Activated CD4-positive, alpha-beta memory T cell treated with anti-CD3 and anti-CD28 coated beads, Interleukin-2, amount 10 ng/mL, durations not matched to agents 7 days and 5 days (primary cell): ENCODE data around the gene CBX1. TPM values are rescaled to one million over a fixed set of nuclear protein-coding genes. Genes with fewer than 3 reads are reported as not detected.

Source experiments
- CTCF ChIA-PET: fragments of 350-600 bp; sonication (Branson Sonifier 250); formaldehyde crosslinking; loops from one replicate; lab custom pipeline; 2021; ENCODE audit warnings: antibody characterized with exemption, inconsistent platforms; lab: Charles Lee
- POLR2A ChIA-PET: fragments of 350-600 bp; sonication (Branson Sonifier 250); formaldehyde crosslinking; loops from one replicate; lab custom pipeline; 2021; ENCODE audit warnings: antibody characterized with exemption; lab: Charles Lee
- DNase-seq: peaks from one replicate; pipeline ENCODE4 v3.0.0-alpha.2; 2020
- H3K27ac Mint-ChIP-seq: one replicate; pipeline ENCODE4 v1.8.0; 2021; ENCODE audit warnings: mild to moderate bottlenecking, mixed read lengths
- H3K27me3 Mint-ChIP-seq: one replicate; pipeline ENCODE4 v1.8.0; 2021; ENCODE audit warnings: mixed read lengths
- H3K36me3 Mint-ChIP-seq: one replicate; pipeline ENCODE4 v1.8.0; 2021; ENCODE audit warnings: low read depth, mixed read lengths
- H3K4me1 Mint-ChIP-seq: one replicate; pipeline ENCODE4 v1.8.0; 2021; ENCODE audit warnings: mixed read lengths
- H3K4me3 Mint-ChIP-seq: one replicate; pipeline ENCODE4 v1.8.0; 2021; ENCODE audit warnings: mild to moderate bottlenecking, mixed read lengths
- H3K9me3 Mint-ChIP-seq: one replicate; pipeline ENCODE4 v1.8.0; 2021; ENCODE audit warnings: mixed read lengths
- total RNA-seq, 2 experiments: library from RNA; stranded (reverse); gene quantifications; one replicate each; pipeline ENCODE4 v1.2.3, GENCODE V29; 2021

CBX1 gene
- total RNA-seq, 2 experiments from 2014 or later, result 48.3 to 50.8 TPM

- Mint-ChIP-seq H3K36me3 (peaks cover 85% of the 10 kb centered on the region), H3K9me3 (no peaks in the 10 kb centered on the region), H3K4me3 (peak overlapping the region; percentile 29), H3K27me3 (no peaks in the 10 kb centered on the region), H3K27ac (peak overlapping the region; percentile 80), H3K4me1 (peaks cover 52% of the 10 kb centered on the region)
- peak; percentile 41 for DNase-seq
- POLR2A ChIA-PET, result interaction anchor here (1.5 to 2.2 kb wide), 2 partner anchors 9 to 12 kb away, joined by 4 to 16 read pairs; partner anchors contain the start of gene NFE2L1
- CTCF ChIA-PET, result interaction anchor here (0.9 to 2.0 kb wide), 5 partner anchors 13 to 85 kb away, joined by 4 to 6 read pairs (median 6); partner anchors contain the start of gene CDK5RAP3
These were observed 45.6 kb downstream of the CBX1 start for GRCh38 chr17:48055531-48056245.

- H3K27ac Mint-ChIP-seq, result peak overlapping the region; percentile 80
- H3K4me3 Mint-ChIP-seq, result no peak overlapping the region
- peaks cover 84% of the 10 kb centered on the region for H3K36me3 Mint-ChIP-seq
- H3K27me3 Mint-ChIP-seq, result no peaks in the 10 kb centered on the region
- H3K4me1 Mint-ChIP-seq, result peaks cover 61% of the 10 kb centered on the region
- ChIA-PET POLR2A (interaction anchor here (2.2 kb wide), 1 partner anchor 8 kb away, joined by 16 read pairs; the partner anchor contains the start of gene NFE2L1), CTCF (interaction anchor here (1.6 to 2.0 kb wide), 4 partner anchors 18 to 28 kb away, joined by 5 to 10 read pairs (median 6); no protein-coding TSS in a partner anchor)
- no peak for DNase-seq
- H3K9me3 Mint-ChIP-seq, result no peaks in the 10 kb centered on the region
These were observed 46.8 kb downstream of the CBX1 start for GRCh38 chr17:48054238-48055185.

GRCh38 chr17:48053758-48054237, 47.5 kb downstream of the CBX1 start:
- Mint-ChIP-seq H3K4me3 (no peak overlapping the region), H3K27ac (peak overlapping the region; percentile 36), H3K4me1 (peaks cover 66% of the 10 kb centered on the region), H3K9me3 (no peaks in the 10 kb centered on the region), H3K36me3 (peaks cover 79% of the 10 kb centered on the region), H3K27me3 (no peaks in the 10 kb centered on the region)
- POLR2A ChIA-PET, result no interaction called here
- no peak for DNase-seq
- CTCF ChIA-PET, result interaction anchor here (1.9 kb wide), 1 partner anchor 26 kb away, joined by 10 read pairs; no protein-coding TSS in a partner anchor

- no peak overlapping the region for H3K4me3 Mint-ChIP-seq
- ChIA-PET POLR2A (interaction anchor here (0.8 to 1.3 kb wide), 2 partner anchors 11 to 17 kb away, joined by 3 to 4 read pairs; no protein-coding TSS in a partner anchor), CTCF (interaction anchor here (1.1 to 1.9 kb wide), 2 partner anchors 22 to 26 kb away, joined by 3 to 10 read pairs; no protein-coding TSS in a partner anchor)
- peaks cover 75% of the 10 kb centered on the region for H3K36me3 Mint-ChIP-seq
- H3K27ac Mint-ChIP-seq, result peak overlapping the region; percentile 58
- H3K9me3 Mint-ChIP-seq, result no peaks in the 10 kb centered on the region
- no peak for DNase-seq
- H3K4me1 Mint-ChIP-seq, result peaks cover 68% of the 10 kb centered on the region
- H3K27me3 Mint-ChIP-seq, result no peaks in the 10 kb centered on the region
These were observed 48.1 kb downstream of the CBX1 start for GRCh38 chr17:48052956-48053757.

GRCh38 chr17:48051706-48052486, 49.4 kb downstream of the CBX1 start:
- H3K4me1 Mint-ChIP-seq, result peaks cover 71% of the 10 kb centered on the region
- no peak overlapping the region for H3K4me3 Mint-ChIP-seq
- H3K27ac Mint-ChIP-seq, result peak overlapping the region; percentile 47
- peaks cover 62% of the 10 kb centered on the region for H3K36me3 Mint-ChIP-seq
- DNase-seq, result no peak
- H3K27me3 Mint-ChIP-seq, result no peaks in the 10 kb centered on the region
- CTCF ChIA-PET, result interaction anchor here (1.0 to 5.2 kb wide), 2 partner anchors 26 to 81 kb away, joined by 3 to 62 read pairs; partner anchors contain the start of gene CDK5RAP3
- H3K9me3 Mint-ChIP-seq, result no peaks in the 10 kb centered on the region
- POLR2A ChIA-PET, result interaction anchor here (1.3 kb wide), 1 partner anchor 15 kb away, joined by 4 read pairs; no protein-coding TSS in a partner anchor

GRCh38 chr17:48051283-48051682, 50.0 kb downstream of the CBX1 start:
- ChIA-PET POLR2A (interaction anchor here (0.9 to 6.7 kb wide), 2 partner anchors 15 to 56 kb away, joined by 3 to 57 read pairs; partner anchors contain the start of gene COPZ2), CTCF (interaction anchor here (5.2 to 5.8 kb wide), 2 partner anchors 15 to 25 kb away, joined by 36 to 62 read pairs; partner anchors contain the start of gene COPZ2)
- Mint-ChIP-seq H3K27ac (peak overlapping the region; percentile 47), H3K4me3 (no peak overlapping the region), H3K36me3 (peaks cover 59% of the 10 kb centered on the region), H3K27me3 (no peaks in the 10 kb centered on the region), H3K9me3 (no peaks in the 10 kb centered on the region), H3K4me1 (peaks cover 72% of the 10 kb centered on the region)
- no peak for DNase-seq

GRCh38 chr17:48048384-48049126, 52.7 kb downstream of the CBX1 start:
- Mint-ChIP-seq H3K4me1 (peaks cover 67% of the 10 kb centered on the region), H3K4me3 (peak overlapping the region; percentile 99), H3K27me3 (no peaks in the 10 kb centered on the region), H3K9me3 (no peaks in the 10 kb centered on the region), H3K36me3 (peaks cover 44% of the 10 kb centered on the region), H3K27ac (peak overlapping the region; percentile 97)
- DNase-seq, result peak; percentile 47
- ChIA-PET POLR2A (interaction anchor here (0.8 to 6.7 kb wide), 27 partner anchors 7 to 570 kb away, joined by 3 to 57 read pairs (median 6); partner anchors contain the start of genes CBX1, CDK5RAP3, COPZ2 and KPNB1), CTCF (interaction anchor here (0.7 to 5.8 kb wide), 15 partner anchors 12 to 303 kb away, joined by 3 to 62 read pairs (median 6); partner anchors contain the start of genes CDK5RAP3 and COPZ2)

GRCh38 chr17:48047741-48048383, 53.4 kb downstream of the CBX1 start, which contains the start of gene NFE2L1:
Gene NFE2L1 (plus strand): TSS chr17:48048359. CDS start chr17:48051119, 2,760 bp downstream.
- Mint-ChIP-seq H3K27ac (peak within 1 kb of the TSS; percentile 97), H3K27me3 (no peaks in the 10 kb centered on the region), H3K36me3 (peaks cover 38% of the 10 kb centered on the region), H3K4me3 (peak within 1 kb of the TSS; percentile 99), H3K4me1 (peaks cover 64% of the 10 kb centered on the region), H3K9me3 (no peaks in the 10 kb centered on the region)
- ChIA-PET POLR2A (interaction anchor here (0.7 to 6.7 kb wide), 28 partner anchors 8 to 571 kb away, joined by 3 to 57 read pairs (median 5); partner anchors contain the start of genes CBX1, CDK5RAP3, COPZ2 and KPNB1), CTCF (interaction anchor here (0.7 to 5.8 kb wide), 15 partner anchors 12 to 158 kb away, joined by 3 to 62 read pairs (median 5); partner anchors contain the start of genes CDK5RAP3 and COPZ2)
- peak; percentile 99 for DNase-seq

- Mint-ChIP-seq H3K36me3 (peaks cover 33% of the 10 kb centered on the region), H3K27me3 (no peaks in the 10 kb centered on the region), H3K27ac (peak overlapping the region; percentile 97), H3K4me1 (peaks cover 59% of the 10 kb centered on the region), H3K4me3 (peak overlapping the region; percentile 99), H3K9me3 (no peaks in the 10 kb centered on the region)
- ChIA-PET POLR2A (interaction anchor here (0.7 to 6.7 kb wide), 15 partner anchors 9 to 572 kb away, joined by 3 to 57 read pairs (median 7); partner anchors contain the start of genes CBX1, CDK5RAP3, COPZ2 and SNX11), CTCF (interaction anchor here (0.7 to 5.8 kb wide), 11 partner anchors 11 to 571 kb away, joined by 3 to 62 read pairs (median 5); partner anchors contain the start of genes CDK5RAP3 and COPZ2)
- no peak for DNase-seq
These were observed 54.1 kb downstream of the CBX1 start for GRCh38 chr17:48047113-48047740.
